CD14-positive monocyte (primary cell): ENCODE results near the gene TRPM5. TPM values are rescaled to one million over a fixed set of nuclear protein-coding genes. Genes with fewer than 3 reads are reported as not detected.

ENCODE experiments used
- DNase-seq, 3 donors: peaks; one replicate each; pipeline ENCODE4 v3.0.0-alpha.2; 2011 to 2022
- H2AFZ ChIP-seq: 2 replicates; pipeline ENCODE4 v1.6.0; 2012; ENCODE audit warnings: mild to moderate bottlenecking, low read depth, low read length, inconsistent platforms; ENCODE audit not compliant: insufficient read depth, poor library complexity, severe bottlenecking
- H3K27ac ChIP-seq, 2 donors: 1 replicate in 1 of 2; 2 replicates in 1 of 2; pipeline ENCODE4 v1.5.1; 2012 to 2013; ENCODE audit warnings: low read length in 2 of 2, control low read depth in 1 of 2, inconsistent platforms in 1 of 2, low read depth in 1 of 2, mild to moderate bottlenecking in 1 of 2
- H3K27me3 ChIP-seq, 2 donors: one replicate each; pipeline versions ENCODE4 v1.6.0 to v1.6.1; 2011 to 2013; ENCODE audit warnings: low read length in 2 of 2; ENCODE audit not compliant: control insufficient read depth in 2 of 2, insufficient read depth in 2 of 2
- H3K36me3 ChIP-seq, 2 donors: replicated peaks in 1 of 2; 1 replicate in 1 of 2; 2 replicates in 1 of 2; pipeline versions ENCODE4 v1.5.1 to v1.6.1; 2012 to 2013; ENCODE audit warnings: low read length in 2 of 2, control low read depth in 1 of 2, inconsistent platforms in 1 of 2, mild to moderate bottlenecking in 1 of 2; ENCODE audit not compliant: insufficient read depth in 2 of 2, control insufficient read depth in 1 of 2
- H3K4me1 ChIP-seq, 2 donors: 1 replicate in 1 of 2; 2 replicates in 1 of 2; pipeline versions ENCODE4 v1.5.1 to v1.6.1; 2012 to 2013; ENCODE audit warnings: low read length in 2 of 2, control low read depth in 1 of 2, inconsistent platforms in 1 of 2, mild to moderate bottlenecking in 1 of 2, moderate library complexity in 1 of 2; ENCODE audit not compliant: insufficient read depth in 2 of 2, control insufficient read depth in 1 of 2
- H3K4me2 ChIP-seq: replicated peaks from 2 replicates; pipeline ENCODE3; 2012; ENCODE audit warnings: low read length, moderate library complexity, mild to moderate bottlenecking; ENCODE audit not compliant: poor library complexity, severe bottlenecking; ENCODE audit errors: extremely low read depth
- H3K4me3 ChIP-seq, 3 experiments: fragments of 200-600 bp in 1 of 3; sonication (generic) in 1 of 3; replicated peaks in 1 of 3; 1 replicate in 2 of 3; 2 replicates in 1 of 3; pipeline ENCODE4 v1.5.1; 2011 to 2013; ENCODE audit warnings: low read length in 3 of 3, mild to moderate bottlenecking in 3 of 3, control low read depth in 2 of 3, low read depth in 2 of 3, inconsistent platforms in 1 of 3, moderate library complexity in 1 of 3
- H3K79me2 ChIP-seq: 2 replicates; pipeline ENCODE4 v1.6.0; 2012; ENCODE audit warnings: mild to moderate bottlenecking, control low read depth, inconsistent platforms, low read length, moderate library complexity; ENCODE audit not compliant: insufficient read depth
- H3K9ac ChIP-seq: 2 replicates; pipeline ENCODE4 v1.6.0; 2017; ENCODE audit warnings: low read length, mild to moderate bottlenecking; ENCODE audit not compliant: insufficient read depth, poor library complexity, severe bottlenecking
- H3K9me3 ChIP-seq, 2 donors: replicated peaks in 1 of 2; 1 replicate in 1 of 2; 2 replicates in 1 of 2; pipeline versions ENCODE4 v1.5.1 to v1.6.1; 2012 to 2013; ENCODE audit warnings: low read length in 2 of 2, control low read depth in 1 of 2; ENCODE audit not compliant: control insufficient read depth in 1 of 2, insufficient read depth in 1 of 2
- H4K20me1 ChIP-seq: 2 replicates; pipeline ENCODE4 v1.6.0; 2012; ENCODE audit warnings: mild to moderate bottlenecking, low read length, control low read depth, moderate library complexity; ENCODE audit not compliant: insufficient read depth
- H3K27ac Mint-ChIP-seq, 7 donors: one replicate each; pipeline ENCODE4 v1.8.0; 2020; ENCODE audit warnings: mild to moderate bottlenecking in 7 of 7, mixed read lengths in 7 of 7, moderate library complexity in 6 of 7, inconsistent platforms in 2 of 7
- H3K27me3 Mint-ChIP-seq, 3 donors: one replicate each; pipeline ENCODE4 v1.8.0; 2021 to 2022; ENCODE audit warnings: low read depth in 3 of 3, mild to moderate bottlenecking in 3 of 3, mixed read lengths in 3 of 3, moderate library complexity in 3 of 3, inconsistent platforms in 1 of 3
- H3K36me3 Mint-ChIP-seq, 2 donors: one replicate each; pipeline ENCODE4 v1.8.0; 2020; ENCODE audit warnings: mixed read lengths in 2 of 2, inconsistent platforms in 1 of 2, mild to moderate bottlenecking in 1 of 2
- H3K4me1 Mint-ChIP-seq: one replicate; pipeline ENCODE4 v1.8.0; 2020; ENCODE audit warnings: mild to moderate bottlenecking, mixed read lengths
- H3K4me3 Mint-ChIP-seq, 2 donors: one replicate each; pipeline ENCODE4 v1.8.0; 2020; ENCODE audit warnings: mild to moderate bottlenecking in 2 of 2, mixed read lengths in 2 of 2, moderate library complexity in 1 of 2
- H3K9me3 Mint-ChIP-seq, 7 donors: one replicate each; pipeline ENCODE4 v1.8.0; 2020 to 2022; ENCODE audit warnings: mixed read lengths in 7 of 7, mild to moderate bottlenecking in 6 of 7, moderate library complexity in 6 of 7, inconsistent platforms in 2 of 7
- WGBS: methylation state at CpG from one replicate; pipeline ENCODE4 v1.1.5; 2013; ENCODE audit warnings: missing lambda C conversion rate; ENCODE audit not compliant: insufficient coverage; 5-methylcytosine and 5-hydroxymethylcytosine counted together
- intact Hi-C, 2 donors: fragments of 100-400 bp; cut with micrococcal nuclease; formaldehyde crosslinking; loops; one replicate each; pipeline versions ENCODE4 v1.15.0 to v1.15.1; 2023
- polyA plus RNA-seq, 3 donors: library from polyadenylated mRNA; depleted of rRNA in 1 of 3; unstranded in 2 of 3; stranded (reverse) in 1 of 3; fragments of 300-500 nt in 2 of 3; fragments of >200 nt in 1 of 3; fragmentation: Illumina TruSeq in 2 of 3; gene quantifications; 1 replicate in 2 of 3; 2 replicates in 1 of 3; pipeline ENCODE4 v1.2.3, GENCODE V29; 2012 to 2021
- TF ChIP-seq, protein P1 (sequence below): fragments of 200-600 bp; IDR thresholded peaks from one replicate; pipeline ENCODE4 v1.8.0; 2022; ENCODE audit warnings: antibody characterized with exemption, mild to moderate bottlenecking

The TRPM5 gene
- polyA plus RNA-seq, 3 donors, result 0.03 TPM; not detected in 2

DNA sequence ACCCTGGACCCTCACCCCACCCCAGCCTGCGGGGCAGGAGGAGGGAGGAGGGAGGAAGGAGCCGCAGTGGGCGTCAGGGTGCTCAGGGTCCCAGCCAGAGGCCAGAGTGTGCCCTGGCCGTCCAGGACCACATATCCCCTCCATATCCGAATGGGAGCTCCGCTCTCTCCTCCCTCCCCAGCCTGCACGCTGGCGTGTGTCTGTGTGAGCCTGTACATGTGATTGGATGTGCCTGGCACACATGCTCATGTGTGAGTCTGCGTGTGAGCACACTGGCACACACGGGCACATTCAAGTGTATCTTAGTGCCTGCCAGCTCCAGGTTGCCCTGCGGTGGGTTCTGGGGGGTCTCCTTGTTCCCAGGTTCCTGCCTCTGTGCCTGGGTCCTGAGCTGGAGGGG, 35.6 kb downstream of the TRPM5 start:
- no peak overlapping the region for H3K4me3 Mint-ChIP-seq
- no peaks in the 10 kb centered on the region for H3K9me3 Mint-ChIP-seq
- H3K27ac Mint-ChIP-seq, result no peak overlapping the region
- H3K79me2 ChIP-seq, result no peaks in the 10 kb centered on the region
- H3K4me1 ChIP-seq, result no peaks in the 10 kb centered on the region
- H3K4me2 ChIP-seq, result no peak overlapping the region
- H3K27me3 Mint-ChIP-seq, result peaks cover 1 to 4% (median 3%) of the 10 kb centered on the region in 3 donors
- no peaks in the 10 kb centered on the region for H3K4me1 Mint-ChIP-seq
- no peak for DNase-seq
- no peak overlapping the region for H3K4me3 ChIP-seq
- no peak overlapping the region for H3K27ac ChIP-seq
- WGBS, result 92% methylated on average over 6 of the region's 11 CpGs
- H3K9me3 ChIP-seq, result no peaks in the 10 kb centered on the region
- intact Hi-C loops, result no loop called here
- peaks cover 4 to 9% of the 10 kb centered on the region in 2 donors for H3K36me3 Mint-ChIP-seq
- TF ChIP-seq, protein P1, sequence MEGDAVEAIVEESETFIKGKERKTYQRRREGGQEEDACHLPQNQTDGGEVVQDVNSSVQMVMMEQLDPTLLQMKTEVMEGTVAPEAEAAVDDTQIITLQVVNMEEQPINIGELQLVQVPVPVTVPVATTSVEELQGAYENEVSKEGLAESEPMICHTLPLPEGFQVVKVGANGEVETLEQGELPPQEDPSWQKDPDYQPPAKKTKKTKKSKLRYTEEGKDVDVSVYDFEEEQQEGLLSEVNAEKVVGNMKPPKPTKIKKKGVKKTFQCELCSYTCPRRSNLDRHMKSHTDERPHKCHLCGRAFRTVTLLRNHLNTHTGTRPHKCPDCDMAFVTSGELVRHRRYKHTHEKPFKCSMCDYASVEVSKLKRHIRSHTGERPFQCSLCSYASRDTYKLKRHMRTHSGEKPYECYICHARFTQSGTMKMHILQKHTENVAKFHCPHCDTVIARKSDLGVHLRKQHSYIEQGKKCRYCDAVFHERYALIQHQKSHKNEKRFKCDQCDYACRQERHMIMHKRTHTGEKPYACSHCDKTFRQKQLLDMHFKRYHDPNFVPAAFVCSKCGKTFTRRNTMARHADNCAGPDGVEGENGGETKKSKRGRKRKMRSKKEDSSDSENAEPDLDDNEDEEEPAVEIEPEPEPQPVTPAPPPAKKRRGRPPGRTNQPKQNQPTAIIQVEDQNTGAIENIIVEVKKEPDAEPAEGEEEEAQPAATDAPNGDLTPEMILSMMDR, result no peak
- H3K36me3 ChIP-seq, result peaks cover 4% of the 10 kb centered on the region in 2 donors
- peaks cover 6% of the 10 kb centered on the region for H4K20me1 ChIP-seq
- no peaks in the 10 kb centered on the region for H3K27me3 ChIP-seq
- no peak overlapping the region for H2AFZ ChIP-seq
- H3K9ac ChIP-seq, result no peak overlapping the region

DNA sequence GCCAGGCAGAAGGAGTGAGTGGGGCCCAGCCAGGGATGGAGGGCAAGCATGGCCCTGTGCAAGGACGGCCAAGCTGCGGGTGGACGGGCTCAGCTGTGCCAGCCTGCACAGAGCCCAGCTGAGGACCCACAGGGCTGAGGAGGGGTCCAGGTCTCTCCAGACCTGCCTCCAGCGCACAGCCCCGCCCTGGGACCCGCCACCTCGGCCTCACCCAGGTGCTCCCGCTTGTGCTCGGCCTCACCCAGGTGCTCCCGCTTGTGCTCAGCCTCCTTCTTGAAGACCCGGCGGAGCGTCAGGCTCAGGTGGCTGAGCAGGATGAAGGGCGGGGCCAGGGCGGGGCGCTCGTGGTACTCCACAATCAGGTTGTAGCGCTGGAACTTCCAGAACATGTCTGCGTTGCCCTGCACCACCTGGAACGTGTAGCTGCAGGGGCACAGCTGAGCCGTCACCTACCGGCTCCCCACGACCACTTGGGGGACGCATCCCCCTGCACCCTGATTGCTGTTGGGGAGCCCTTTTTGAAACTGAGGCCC, 37.4 kb downstream of the TRPM5 start:
- no peak overlapping the region for H3K9ac ChIP-seq
- Mint-ChIP-seq H3K27ac (no peak overlapping the region), H3K4me3 (no peak overlapping the region), H3K36me3 (peaks cover 15 to 26% of the 10 kb centered on the region in 2 donors), H3K27me3 (peaks cover 1 to 4% (median 3%) of the 10 kb centered on the region in 3 donors), H3K9me3 (no peaks in the 10 kb centered on the region), H3K4me1 (peaks cover 3% of the 10 kb centered on the region)
- H3K4me1 ChIP-seq, result peaks cover under 1 to 2% of the 10 kb centered on the region in 2 donors
- H3K36me3 ChIP-seq, result peaks cover 19 to 22% of the 10 kb centered on the region in 2 donors
- TF ChIP-seq, protein P1, result no peak
- H3K4me3 ChIP-seq, result no peak overlapping the region
- H4K20me1 ChIP-seq, result peaks cover 7% of the 10 kb centered on the region
- no peak overlapping the region for H2AFZ ChIP-seq
- DNase-seq, result no peak
- no peak overlapping the region for H3K4me2 ChIP-seq
- H3K9me3 ChIP-seq, result no peaks in the 10 kb centered on the region
- H3K27ac ChIP-seq, result no peak overlapping the region
- intact Hi-C loops, result no loop called here
- no peaks in the 10 kb centered on the region for H3K27me3 ChIP-seq
- peaks cover 7% of the 10 kb centered on the region for H3K79me2 ChIP-seq
- WGBS, result 93% methylated on average over 24 of the region's 24 CpGs
